ENCODE data around the gene SRRM2.

Gene SRRM2

GRCh38 chr16:2777231-2777902, 24.9 kb downstream of the SRRM2 start, which contains the start of gene ELOB:
Gene ELOB, minus strand, starts transcription at chr16:2777280. Its CDS starts 41 bp downstream, at chr16:2777239.
- DNase-seq (ENCODE audit: low read depth in 2 of 2): peak; percentile 83 to 87

GRCh38 chr16:2777903-2778629, 25.6 kb downstream of the SRRM2 start:
- no peak for DNase-seq (ENCODE audit: low read depth in 2 of 2)

- DNase-seq (ENCODE audit: low read depth in 2 of 2): no peak
Observed at GRCh38 chr16:2778630-2778958, 26.2 kb downstream of the SRRM2 start.

GRCh38 chr16:2779151-2779920, 26.9 kb downstream of the SRRM2 start:
- no peak for DNase-seq (ENCODE audit: low read depth in 2 of 2)

GRCh38 chr16:2779978-2780898, 27.8 kb downstream of the SRRM2 start:
- no peak for DNase-seq (ENCODE audit: low read depth in 2 of 2)

- no peak for DNase-seq (ENCODE audit: low read depth in 2 of 2)
Observed at GRCh38 chr16:2782583-2783351, 30.3 kb downstream of the SRRM2 start.

- no peak for DNase-seq (ENCODE audit: low read depth in 2 of 2)
Observed at GRCh38 chr16:2783581-2784357, 31.3 kb downstream of the SRRM2 start.

DNA sequence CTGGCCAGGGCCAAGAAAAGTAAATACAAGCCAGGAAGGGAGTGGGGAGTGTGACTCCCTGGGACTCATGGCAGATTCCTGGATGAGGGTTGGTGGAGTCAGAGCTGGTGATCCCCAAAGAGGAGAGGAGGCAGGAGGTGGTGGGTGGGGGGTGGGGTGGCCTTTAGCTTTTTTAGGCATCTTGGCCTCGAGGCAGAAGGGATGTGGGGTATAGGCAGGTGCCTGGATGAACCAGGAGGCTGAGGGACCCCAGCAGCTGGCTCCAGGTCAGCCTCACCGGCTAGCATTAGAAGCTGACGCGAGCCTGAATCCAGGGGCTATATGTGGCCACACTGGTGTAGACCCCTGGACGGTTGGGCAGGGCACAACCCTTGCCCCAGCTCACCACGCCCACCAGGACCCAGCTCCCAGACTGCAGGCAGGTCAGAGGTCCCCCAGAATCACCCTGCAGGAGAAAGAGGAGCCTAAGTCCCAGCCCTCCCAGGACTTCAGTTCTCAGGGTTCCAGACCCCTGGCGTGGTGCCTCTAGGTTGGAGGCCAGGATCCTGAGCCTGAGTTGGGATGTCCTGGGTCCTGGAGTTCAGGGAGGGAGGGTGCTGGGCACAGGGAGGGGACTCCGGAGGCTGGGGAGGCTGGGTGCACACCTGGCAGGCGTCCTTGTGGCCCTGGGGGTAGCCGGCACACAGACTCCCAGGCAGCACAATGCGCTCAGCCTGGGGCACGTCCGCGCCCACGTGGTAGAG, 32.1 kb downstream of the SRRM2 start:
- no peak for DNase-seq (ENCODE audit: low read depth in 2 of 2)

GRCh38 chr16:2785101-2785991, 32.9 kb downstream of the SRRM2 start:
- DNase-seq (ENCODE audit: low read depth in 2 of 2): peak in 1 of 2 donors; percentile 23

GRCh38 chr16:2786061-2786825, 33.8 kb downstream of the SRRM2 start:
- no peak for DNase-seq (ENCODE audit: low read depth in 2 of 2)

- no peak for DNase-seq (ENCODE audit: low read depth in 2 of 2)
Observed at GRCh38 chr16:2786826-2787151, 34.4 kb downstream of the SRRM2 start.

DNA sequence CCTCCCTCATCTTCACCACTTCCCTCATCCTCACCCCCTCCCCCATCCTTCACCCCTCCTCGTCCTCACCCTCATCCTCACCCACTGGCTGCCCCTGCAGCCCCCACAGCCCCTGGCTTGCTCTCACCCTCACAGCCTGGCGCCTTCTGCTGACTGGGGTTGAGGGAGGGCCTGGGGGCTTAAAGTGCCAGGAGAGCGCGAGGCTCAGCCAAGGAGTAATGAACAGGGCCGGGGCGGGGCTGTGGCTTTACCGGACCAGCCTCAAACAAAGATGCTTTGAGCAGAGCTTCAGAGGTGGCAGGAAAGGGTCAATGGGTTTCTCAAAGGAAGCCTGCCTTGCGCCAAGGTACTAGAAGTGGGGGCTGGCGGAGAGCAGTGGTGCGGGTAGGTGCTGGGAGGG, 35.0 kb downstream of the SRRM2 start, which contains the start of gene PRSS33:
PRSS33 (minus strand) TSS at position 155 of the 400 bp plus-strand sequence. CDS start 1,013 bp downstream, outside the sequence.
- DNase-seq (ENCODE audit: low read depth in 2 of 2): no peak

DNA sequence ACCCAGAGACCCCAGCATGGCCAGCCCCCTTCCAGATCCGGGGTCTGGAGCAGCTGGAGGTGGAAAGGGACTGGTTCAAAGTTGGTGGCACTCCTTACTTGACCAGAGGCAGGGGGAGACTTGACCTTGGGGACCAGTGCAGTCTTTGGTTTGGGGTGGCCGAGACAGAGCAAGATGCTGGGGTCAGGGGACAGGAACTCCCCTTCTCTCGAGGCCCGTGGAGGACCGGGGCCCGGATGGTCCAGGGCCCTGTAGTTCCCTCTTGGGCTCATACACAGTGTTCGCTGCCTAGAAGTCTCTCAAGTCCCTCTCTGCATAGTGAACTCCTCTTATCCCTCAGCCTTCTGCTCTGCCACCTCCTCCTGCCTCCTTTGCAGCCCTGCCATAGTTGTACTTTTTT, 35.5 kb downstream of the SRRM2 start:
- DNase-seq (ENCODE audit: low read depth in 2 of 2): no peak

GRCh38 chr16:2790631-2791030, 38.2 kb downstream of the SRRM2 start:
- DNase-seq (ENCODE audit: low read depth in 2 of 2): no peak

DNA sequence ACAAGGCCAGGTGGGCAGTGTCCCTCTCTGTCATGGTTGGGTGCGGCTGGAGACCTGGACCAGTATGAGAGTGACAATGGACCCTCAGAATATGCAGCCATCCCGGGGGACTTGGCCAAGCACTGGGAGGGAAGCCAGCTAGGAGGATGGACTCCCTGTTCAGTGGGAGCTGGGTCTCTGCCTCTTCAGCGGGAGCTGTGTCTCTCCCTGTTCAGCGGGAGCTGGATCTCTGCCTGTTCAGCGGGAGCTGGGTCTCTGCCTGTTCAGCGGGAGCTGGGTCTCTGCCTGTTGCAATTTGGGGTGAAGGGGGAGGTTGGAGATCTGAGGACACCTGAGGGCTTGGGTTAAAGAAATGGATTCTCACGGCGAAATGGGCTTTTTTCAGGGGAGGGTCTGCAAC, 38.7 kb downstream of the SRRM2 start:
- no peak for DNase-seq (ENCODE audit: low read depth in 2 of 2)

GRCh38 chr16:2792940-2793339, 40.5 kb downstream of the SRRM2 start:
- DNase-seq (ENCODE audit: low read depth in 2 of 2): no peak

DNA sequence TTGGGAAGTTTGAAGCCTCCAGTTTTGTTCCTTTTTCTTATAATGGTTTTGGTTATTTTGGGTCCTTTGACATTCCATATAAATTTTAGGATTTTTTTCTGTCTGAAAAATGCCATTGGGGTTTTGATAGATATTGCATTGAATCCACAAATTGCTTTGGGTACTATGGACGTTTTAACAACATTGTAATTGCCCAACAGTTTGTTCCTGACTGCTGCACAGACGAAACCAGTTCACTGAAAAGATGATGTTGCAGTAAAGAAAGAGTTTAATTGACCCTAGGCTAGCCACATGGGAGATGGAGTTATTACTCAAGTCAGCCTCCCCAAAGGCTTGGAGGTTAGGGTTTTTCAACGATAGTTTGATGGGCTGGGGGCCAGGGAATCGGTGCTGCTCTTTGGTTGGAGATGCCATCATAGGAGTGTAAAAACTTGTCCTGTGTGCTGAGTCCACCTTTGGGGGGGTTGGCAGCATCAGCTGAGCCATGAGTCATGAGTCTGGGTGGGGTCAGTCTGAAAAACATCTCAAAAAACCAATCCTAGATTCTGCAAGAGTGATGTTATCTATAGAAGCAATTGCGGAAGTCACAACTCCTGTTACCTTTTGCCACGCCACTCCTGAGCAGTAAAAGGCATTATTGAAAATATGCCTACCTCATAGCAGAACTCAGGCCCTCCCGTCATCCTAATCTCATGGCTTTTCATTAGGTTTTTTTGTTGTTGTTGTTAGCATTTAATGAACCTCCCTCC, 43.1 kb downstream of the SRRM2 start:
- DNase-seq (ENCODE audit: low read depth in 2 of 2): no peak

Measured in stimulated activated CD8-positive, alpha-beta memory T cell treated with anti-CD3 and anti-CD28 coated beads, Interleukin-2, amount 100 ng/mL, for 48 hours (primary cell).